ENCODE measurements around the gene CDH15.
"Not testable (repeated sequence)": the region's sequence is repeated elsewhere in the genome, so short reads cannot be mapped to it uniquely, and the experiment has no call there.

CDH15 gene

GRCh38 chr16:89233678-89234490 is 62.3 kb downstream of the CDH15 start:
- DNase-seq (ENCODE audit: low read depth in 2 of 2) = no peak

- DNase-seq (ENCODE audit: low read depth in 2 of 2) = no peak
Measured at GRCh38 chr16:89237733-89238132, 66.2 kb downstream of the CDH15 start.

DNA sequence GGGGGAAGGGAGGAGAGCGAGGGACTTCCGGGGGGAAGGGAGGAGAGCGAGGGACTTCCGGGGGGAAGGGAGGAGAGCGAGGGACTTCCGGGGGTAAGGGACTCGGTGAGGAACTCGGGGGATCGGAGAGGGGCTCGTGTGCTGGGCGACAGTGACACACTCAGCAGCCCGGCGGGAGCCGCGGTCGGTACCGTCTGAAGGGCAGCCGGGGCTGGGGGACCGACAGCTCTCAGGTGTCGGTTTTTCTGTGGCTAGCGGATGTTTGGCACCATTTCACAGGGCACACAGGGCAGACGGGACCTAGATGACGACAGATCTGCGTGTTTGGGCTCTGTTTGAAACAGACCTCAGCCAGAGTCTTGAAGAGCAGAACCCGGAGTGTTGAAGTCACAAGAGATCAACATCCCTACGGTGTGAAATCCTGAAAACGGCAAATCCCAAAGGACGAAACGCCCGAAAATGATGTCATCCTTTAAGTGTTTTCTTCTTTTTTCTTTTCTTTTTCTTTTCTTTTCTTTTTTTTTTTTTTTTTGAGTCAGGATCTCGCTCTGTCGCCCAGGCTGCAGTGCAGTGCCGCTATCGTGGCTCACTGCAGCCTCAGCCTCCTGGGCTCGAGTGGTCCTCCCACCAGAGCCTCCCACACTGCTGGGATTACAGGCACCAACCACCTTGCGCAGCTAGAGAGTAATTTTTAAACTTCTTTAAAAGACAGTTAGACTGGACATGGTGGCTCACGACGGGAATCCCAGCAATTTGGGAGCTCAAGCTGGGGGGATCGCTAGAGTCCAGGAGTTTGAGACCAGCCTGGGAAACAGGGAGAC is 69.8 kb downstream of the CDH15 start:
- peak; percentile 41 to 54 for DNase-seq (ENCODE audit: low read depth in 2 of 2)

- DNase-seq (ENCODE audit: low read depth in 2 of 2) = no peak
Measured at GRCh38 chr16:89242795-89243200, 71.2 kb downstream of the CDH15 start.

DNA sequence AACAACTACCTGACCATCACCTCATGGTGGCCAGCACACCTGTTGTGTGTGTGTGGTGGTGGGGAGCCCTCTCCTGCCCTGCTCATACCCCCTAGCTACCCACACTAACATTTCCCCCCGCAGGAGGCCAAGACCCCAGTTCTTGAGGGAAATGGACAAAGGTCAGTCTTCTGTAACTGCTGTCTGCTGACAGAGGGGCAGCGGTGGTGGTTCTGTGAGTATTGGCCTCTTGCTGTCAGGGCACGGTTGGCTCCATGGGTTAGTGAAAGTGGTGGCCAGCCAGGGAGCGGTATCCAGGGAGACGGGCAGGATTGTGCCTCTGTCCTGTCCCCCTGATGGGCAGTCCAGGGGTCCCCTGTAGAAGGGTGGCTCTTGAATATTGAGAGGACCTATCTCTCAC is 72.1 kb downstream of the CDH15 start:
- DNase-seq (ENCODE audit: low read depth in 2 of 2) = no peak

- not testable (repeated sequence) for DNase-seq (ENCODE audit: low read depth in 2 of 2)
Measured at GRCh38 chr16:89244264-89244663, 72.7 kb downstream of the CDH15 start.

GRCh38 chr16:89244754-89245153 is 73.2 kb downstream of the CDH15 start:
- no peak for DNase-seq (ENCODE audit: low read depth in 2 of 2)
